Sigmoid colon (tissue), 7 donors: ENCODE results near the gene MEIOC. TPM values are rescaled to one million over a fixed set of nuclear protein-coding genes. Genes with fewer than 3 reads are reported as not detected.

Experiments used
- DNase-seq: peaks from one replicate; pipeline ENCODE4 v3.0.0-alpha.2; 2019
- H3K27ac ChIP-seq, 4 donors: fragments of 200-600 bp; sonication (generic); one replicate each; pipeline ENCODE4 v1.5.1; 2016 to 2019; ENCODE audit warnings: mild to moderate bottlenecking in 1 of 4
- H3K27me3 ChIP-seq, 3 donors: fragments of 200-600 bp; sonication (generic); one replicate each; pipeline ENCODE4 v1.5.1; 2019; ENCODE audit warnings: mild to moderate bottlenecking in 1 of 3
- H3K36me3 ChIP-seq, 4 donors: fragments of 200-600 bp; sonication (generic); one replicate each; pipeline ENCODE4 v1.5.1; 2016 to 2019
- H3K4me1 ChIP-seq, 4 donors: fragments of 200-600 bp; sonication (generic); one replicate each; pipeline ENCODE4 v1.5.1; 2017 to 2019
- H3K4me3 ChIP-seq, 4 donors: fragments of 200-600 bp; sonication (generic); one replicate each; pipeline ENCODE4 v1.5.1; 2017 to 2019; ENCODE audit warnings: mild to moderate bottlenecking in 2 of 4, moderate library complexity in 1 of 4
- H3K9me3 ChIP-seq, 4 donors: fragments of 200-600 bp in 3 of 4; sonication (generic) in 3 of 4; one replicate each; pipeline versions ENCODE4 v1.5.1 to v1.6.1; 2013 to 2019
- EP300 ChIP-seq, 4 donors: sonication (generic); formaldehyde crosslinking; IDR thresholded peaks; one replicate each; pipeline ENCODE4 v1.6.1; 2017; ENCODE audit warnings: antibody characterized with exemption in 4 of 4
- POLR2A ChIP-seq, 2 donors: fragments of 450-650 bp; IDR thresholded peaks; one replicate each; pipeline ENCODE4 v1.6.1; 2016; ENCODE audit warnings: antibody characterized with exemption in 2 of 2, mild to moderate bottlenecking in 2 of 2, moderate library complexity in 2 of 2
- POLR2AphosphoS5 ChIP-seq, 4 donors: sonication (generic); formaldehyde crosslinking; IDR thresholded peaks; one replicate each; pipeline ENCODE4 v1.6.1; 2017; ENCODE audit warnings: antibody characterized with exemption in 4 of 4
- WGBS, 2 donors: extraction: QIAGEN DNeasy Blood & Tissue Kit; methylation state at CpG; one replicate each; pipeline ENCODE4 v1.1.7; 2013; 5-methylcytosine and 5-hydroxymethylcytosine counted together
- intact Hi-C: fragments of 100-400 bp; cut with DNase I; formaldehyde crosslinking; loops from one replicate; pipeline ENCODE4 v1.15.1; 2023
- polyA plus RNA-seq, 3 donors: library from polyadenylated mRNA; stranded (reverse); fragments of 200-250 nt; gene quantifications; one replicate each; pipeline ENCODE4 v1.2.3, GENCODE V29; 2013
- total RNA-seq, 4 donors: library from RNA; depleted of rRNA; stranded (reverse); fragments of >200 nt; gene quantifications; one replicate each; pipeline ENCODE4 v1.1.0, GENCODE V29; 2016
- TF ChIP-seq, protein P1 (sequence below), 4 experiments: fragments of 450-650 bp in 3 of 4; fragments of 200-600 bp in 1 of 4; IDR thresholded peaks; one replicate each; pipeline ENCODE4 v1.5.1; 2016 to 2019; ENCODE audit warnings: antibody characterized with exemption in 4 of 4, mild to moderate bottlenecking in 3 of 4, moderate library complexity in 2 of 4
- donor health status: healthy with polysubstance abuse.
- donor health status: Bipolar disorder and iron deficiency.
- donor health status: healthy.

Gene MEIOC
- total and polyA plus RNA-seq, 7 donors = 0.12 to 0.36 TPM; not detected in 5

DNA sequence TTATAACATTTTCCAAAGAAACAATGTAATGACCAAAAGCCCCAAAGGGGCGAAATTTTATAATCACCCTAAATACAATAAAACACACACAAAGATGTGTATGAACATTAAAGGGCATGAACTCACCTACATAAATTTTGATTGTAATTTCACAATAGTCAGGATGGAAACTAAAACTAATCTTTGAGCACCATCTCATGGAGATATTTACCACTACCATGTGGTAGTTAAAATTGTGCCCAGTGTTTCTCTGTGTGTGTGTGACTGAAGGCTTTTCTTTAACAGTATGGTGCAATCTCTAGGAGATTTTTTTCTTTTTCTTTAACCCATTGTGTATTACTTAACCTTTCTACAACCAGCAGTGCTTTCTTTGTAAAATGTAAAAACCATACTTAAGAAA is 19.7 kb upstream of the MEIOC start:
- Histone ChIP-seq H3K27me3 (no peaks in the 10 kb centered on the region), H3K27ac (no peak overlapping the region), H3K4me3 (no peak overlapping the region), H3K36me3 (no peaks in the 10 kb centered on the region), H3K4me1 (no peaks in the 10 kb centered on the region), H3K9me3 (no peaks in the 10 kb centered on the region)
- 32 to 62% methylated on average over 1 of the region's 1 CpG for WGBS, 2 donors
- intact Hi-C loops = loop anchor here (1.0 kb wide), 1 partner anchor 103 kb away; no protein-coding TSS in a partner anchor
- TF ChIP-seq, protein P1, sequence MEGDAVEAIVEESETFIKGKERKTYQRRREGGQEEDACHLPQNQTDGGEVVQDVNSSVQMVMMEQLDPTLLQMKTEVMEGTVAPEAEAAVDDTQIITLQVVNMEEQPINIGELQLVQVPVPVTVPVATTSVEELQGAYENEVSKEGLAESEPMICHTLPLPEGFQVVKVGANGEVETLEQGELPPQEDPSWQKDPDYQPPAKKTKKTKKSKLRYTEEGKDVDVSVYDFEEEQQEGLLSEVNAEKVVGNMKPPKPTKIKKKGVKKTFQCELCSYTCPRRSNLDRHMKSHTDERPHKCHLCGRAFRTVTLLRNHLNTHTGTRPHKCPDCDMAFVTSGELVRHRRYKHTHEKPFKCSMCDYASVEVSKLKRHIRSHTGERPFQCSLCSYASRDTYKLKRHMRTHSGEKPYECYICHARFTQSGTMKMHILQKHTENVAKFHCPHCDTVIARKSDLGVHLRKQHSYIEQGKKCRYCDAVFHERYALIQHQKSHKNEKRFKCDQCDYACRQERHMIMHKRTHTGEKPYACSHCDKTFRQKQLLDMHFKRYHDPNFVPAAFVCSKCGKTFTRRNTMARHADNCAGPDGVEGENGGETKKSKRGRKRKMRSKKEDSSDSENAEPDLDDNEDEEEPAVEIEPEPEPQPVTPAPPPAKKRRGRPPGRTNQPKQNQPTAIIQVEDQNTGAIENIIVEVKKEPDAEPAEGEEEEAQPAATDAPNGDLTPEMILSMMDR (IDR thresholded peaks at IDR 0.05) = peak in 3 of 4 experiments; percentile 27 to 49 (median 46)
- no peak for TF ChIP-seq EP300 (IDR thresholded peaks at IDR 0.05)
- no peak for DNase-seq

DNA sequence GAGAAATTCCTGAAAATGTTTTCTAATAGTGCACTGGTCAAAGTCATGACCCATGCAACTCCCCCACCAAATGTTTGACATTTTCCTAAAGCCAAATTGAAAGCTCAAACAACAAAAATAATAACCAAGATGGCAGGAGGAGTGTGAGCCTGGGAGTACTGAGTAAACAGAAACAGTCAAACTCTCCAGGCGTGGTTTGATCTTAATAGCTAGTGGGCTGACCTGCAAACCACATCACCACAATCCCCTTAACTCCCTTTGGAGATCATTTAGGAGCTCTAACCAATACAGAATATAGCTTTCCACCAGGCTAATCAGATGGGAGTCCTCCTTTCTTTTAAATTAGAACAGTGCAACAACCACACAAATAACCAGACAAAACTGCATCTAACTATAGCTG is 19.2 kb upstream of the MEIOC start:
- 34 to 69% methylated on average over 1 of the region's 1 CpG for WGBS, 2 donors
- H3K4me3 ChIP-seq = no peak overlapping the region
- H3K27me3 ChIP-seq = no peaks in the 10 kb centered on the region
- DNase-seq = no peak
- no peaks in the 10 kb centered on the region for H3K36me3 ChIP-seq
- intact Hi-C loops = no loop called here
- TF ChIP-seq, protein P1 (IDR thresholded peaks at IDR 0.05) = no peak
- no peak for TF ChIP-seq POLR2A (IDR thresholded peaks at IDR 0.05)
- no peaks in the 10 kb centered on the region for H3K9me3 ChIP-seq
- H3K27ac ChIP-seq = no peak overlapping the region
- no peaks in the 10 kb centered on the region for H3K4me1 ChIP-seq

DNA sequence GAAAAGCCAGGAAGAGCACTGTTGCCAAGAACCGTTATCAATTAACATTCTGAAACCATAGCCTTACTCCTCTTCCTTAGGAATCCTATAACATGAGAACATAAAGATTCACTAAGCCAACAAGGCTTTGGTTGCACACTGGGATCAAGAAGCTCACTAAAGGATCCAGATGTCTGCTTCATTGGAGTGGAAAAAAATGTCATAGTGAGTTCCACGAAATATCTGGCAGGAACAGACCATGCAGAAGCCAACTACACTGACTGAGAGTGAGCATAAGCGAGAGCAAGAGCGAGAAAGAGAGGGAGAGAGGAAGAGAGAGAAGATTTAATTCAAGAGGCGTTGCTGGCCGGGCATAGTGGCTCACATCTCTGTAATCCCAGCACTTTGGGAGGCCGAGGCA is 13.4 kb upstream of the MEIOC start:
- TF ChIP-seq POLR2A (IDR thresholded peaks at IDR 0.05) (no peak), POLR2AphosphoS5 (IDR thresholded peaks at IDR 0.05) (no peak), EP300 (IDR thresholded peaks at IDR 0.05) (no peak)
- TF ChIP-seq, protein P1 (IDR thresholded peaks at IDR 0.05) = no peak
- intact Hi-C loops = no loop called here
- Histone ChIP-seq H3K4me1 (no peaks in the 10 kb centered on the region), H3K27me3 (peaks cover 0 to 6% (median 0%) of the 10 kb centered on the region in 3 donors), H3K4me3 (no peak overlapping the region), H3K27ac (no peak overlapping the region), H3K9me3 (no peaks in the 10 kb centered on the region), H3K36me3 (no peaks in the 10 kb centered on the region)
- 66% methylated on average over 7 of the region's 7 CpGs for WGBS, 2 donors
- DNase-seq = no peak

DNA sequence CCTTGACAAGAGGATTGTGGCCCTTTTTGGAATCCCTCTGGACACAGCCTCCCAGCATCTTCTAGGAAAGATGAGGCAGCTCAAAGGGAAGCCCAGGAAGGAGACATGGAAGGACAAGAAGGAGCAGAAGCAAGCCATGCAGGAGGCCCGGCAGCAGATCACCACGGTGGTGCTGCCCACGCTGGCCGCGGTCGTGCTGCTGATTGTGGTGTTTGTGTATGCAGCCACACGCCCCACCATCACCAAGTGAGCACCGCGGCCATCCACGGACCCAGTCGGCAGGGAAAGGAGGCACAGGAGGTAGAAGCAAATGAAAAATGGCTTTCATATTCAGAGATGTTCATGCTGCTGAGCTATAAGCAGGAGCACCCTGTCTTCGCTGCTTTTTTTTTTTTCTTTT is 10.9 kb upstream of the MEIOC start:
- intact Hi-C loops = no loop called here
- H3K4me1 ChIP-seq = no peaks in the 10 kb centered on the region
- H3K36me3 ChIP-seq = no peaks in the 10 kb centered on the region
- H3K27me3 ChIP-seq = peaks cover 0 to 6% (median 0%) of the 10 kb centered on the region in 3 donors
- no peak for DNase-seq
- TF ChIP-seq EP300 (IDR thresholded peaks at IDR 0.05) (no peak), POLR2A (IDR thresholded peaks at IDR 0.05) (no peak)
- TF ChIP-seq, protein P1 (IDR thresholded peaks at IDR 0.05) = no peak
- no peaks in the 10 kb centered on the region for H3K9me3 ChIP-seq
- H3K27ac ChIP-seq = no peak overlapping the region
- 86 to 89% methylated on average over 12 of the region's 12 CpGs for WGBS, 2 donors
- no peak overlapping the region for H3K4me3 ChIP-seq

DNA sequence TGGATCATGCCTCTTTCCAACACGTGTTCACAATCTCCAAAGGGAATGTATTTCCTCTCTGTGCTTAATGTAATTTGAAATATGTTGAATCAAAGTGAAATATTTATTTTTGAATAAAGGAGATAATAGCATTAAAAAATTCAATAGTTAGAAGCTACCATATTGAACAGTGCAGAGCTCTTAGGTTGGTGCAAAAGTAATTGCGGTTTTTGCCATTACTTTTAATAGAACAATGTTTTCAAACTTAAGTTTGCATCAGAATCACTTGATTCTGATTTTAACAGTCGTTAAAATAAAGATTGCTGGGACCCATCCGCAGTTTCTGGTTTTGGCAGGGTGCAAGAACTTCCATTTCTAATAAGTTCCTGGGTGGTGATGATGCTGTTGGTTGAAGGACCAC is 10.0 kb upstream of the MEIOC start:
- no peaks in the 10 kb centered on the region for H3K9me3 ChIP-seq
- H3K27me3 ChIP-seq = peaks cover 0 to 6% (median 0%) of the 10 kb centered on the region in 3 donors
- no peaks in the 10 kb centered on the region for H3K4me1 ChIP-seq
- H3K4me3 ChIP-seq = no peak overlapping the region
- no peaks in the 10 kb centered on the region for H3K36me3 ChIP-seq
- intact Hi-C loops = no loop called here
- H3K27ac ChIP-seq = no peak overlapping the region
- TF ChIP-seq POLR2A (IDR thresholded peaks at IDR 0.05) (no peak), POLR2AphosphoS5 (IDR thresholded peaks at IDR 0.05) (no peak), EP300 (IDR thresholded peaks at IDR 0.05) (no peak)
- TF ChIP-seq, protein P1 (IDR thresholded peaks at IDR 0.05) = no peak
- 86 to 93% methylated on average over 4 of the region's 4 CpGs for WGBS, 2 donors
- no peak for DNase-seq
